GM19043 (cell line): ENCODE measurements around the gene BBS4.

Experiments
- ATAC-seq: cut with Tn5 transposase; IDR thresholded peaks from one replicate; pipeline ENCODE4 v1.9.1; 2021; ENCODE audit warnings: low read depth; ENCODE audit not compliant: unreplicated experiment

Gene BBS4

DNA sequence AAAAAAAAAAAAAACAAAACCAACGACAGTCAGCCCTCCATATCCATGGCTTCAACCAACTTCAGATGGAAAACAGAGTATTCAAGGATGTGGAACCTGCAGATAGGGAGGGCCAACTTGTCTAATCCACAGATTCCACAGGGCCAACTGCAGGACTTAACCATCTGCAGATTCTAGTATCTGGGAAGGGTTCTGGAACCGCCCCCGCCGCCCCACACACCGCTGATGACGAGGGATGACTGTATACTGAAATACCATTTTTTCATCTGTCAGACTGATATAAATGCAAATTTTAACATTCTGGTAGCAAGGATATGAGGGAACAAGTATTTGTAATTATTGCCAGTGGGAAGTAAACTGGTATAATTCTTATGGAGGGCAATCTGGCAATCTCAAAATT, 68.1 kb downstream of the BBS4 start:
- no peak for ATAC-seq

DNA sequence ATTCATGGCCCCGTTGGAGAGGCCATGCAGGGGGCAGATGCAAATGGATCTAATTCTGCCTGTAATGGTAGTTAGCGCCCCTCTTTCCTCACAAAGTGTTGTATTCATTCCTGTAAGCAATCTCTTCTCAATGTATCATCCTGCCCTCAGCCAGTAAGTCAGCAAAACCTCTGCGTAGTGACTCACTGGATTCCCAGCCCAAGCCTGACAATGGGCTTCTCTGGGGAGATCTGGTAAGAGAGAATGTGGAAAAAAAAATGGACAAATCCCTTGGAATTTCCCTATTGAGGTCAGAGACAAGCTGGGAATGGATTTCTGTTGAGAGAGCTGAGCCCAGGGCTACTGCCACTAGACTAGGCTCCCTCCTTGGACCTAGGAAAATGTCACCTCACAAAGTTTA, 72.2 kb downstream of the BBS4 start:
- ATAC-seq = no peak

DNA sequence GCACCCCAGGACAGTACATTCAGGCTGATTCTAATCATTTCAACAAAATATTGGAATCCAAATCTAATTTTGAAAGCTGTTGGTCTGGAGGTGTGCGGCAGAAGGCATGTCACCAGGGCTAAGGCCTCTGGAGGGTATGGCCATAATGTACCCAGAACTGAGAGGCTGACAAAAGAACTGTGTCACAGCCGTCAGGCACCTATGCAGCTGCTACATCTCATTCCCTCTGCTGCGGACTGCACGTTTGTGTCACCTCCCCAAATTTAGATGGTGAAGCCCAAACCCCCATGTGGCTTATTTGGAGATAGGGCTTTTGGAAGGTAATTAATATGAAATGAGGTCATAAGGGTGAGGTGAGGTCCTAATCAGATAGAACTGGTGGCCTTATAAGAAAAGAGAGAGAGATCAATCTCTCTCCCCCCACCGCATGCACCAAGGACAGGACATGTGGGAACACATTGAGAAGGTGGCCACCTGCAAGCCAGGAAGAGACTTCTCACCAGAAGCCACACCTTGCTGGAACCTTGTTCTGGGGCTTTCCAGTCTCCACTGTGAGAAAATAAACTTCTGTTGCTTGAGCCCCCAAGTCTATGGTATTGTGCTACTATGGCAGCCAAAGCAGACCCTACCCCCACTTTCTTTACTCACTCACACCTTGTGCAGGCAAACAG, 74.7 kb downstream of the BBS4 start:
- no peak for ATAC-seq

DNA sequence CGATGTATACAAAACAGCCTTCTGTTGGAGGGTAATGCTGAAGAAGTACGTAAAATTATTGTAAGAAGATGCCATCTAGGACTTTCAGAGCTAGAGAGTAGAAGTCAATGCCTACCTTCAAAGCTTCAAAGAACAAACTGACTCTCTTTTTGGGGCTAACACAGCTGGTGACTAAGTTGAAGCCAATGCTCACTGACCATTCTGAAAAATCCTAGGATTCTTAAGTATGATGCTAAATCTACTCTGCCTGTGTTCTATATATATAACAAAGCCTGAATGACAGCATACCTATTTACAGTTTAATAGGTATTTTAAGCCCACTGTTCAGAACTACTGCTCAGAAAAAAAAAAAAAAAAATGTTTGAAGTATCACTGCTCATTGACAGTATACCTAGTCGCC, 78.6 kb downstream of the BBS4 start:
- no peak for ATAC-seq

DNA sequence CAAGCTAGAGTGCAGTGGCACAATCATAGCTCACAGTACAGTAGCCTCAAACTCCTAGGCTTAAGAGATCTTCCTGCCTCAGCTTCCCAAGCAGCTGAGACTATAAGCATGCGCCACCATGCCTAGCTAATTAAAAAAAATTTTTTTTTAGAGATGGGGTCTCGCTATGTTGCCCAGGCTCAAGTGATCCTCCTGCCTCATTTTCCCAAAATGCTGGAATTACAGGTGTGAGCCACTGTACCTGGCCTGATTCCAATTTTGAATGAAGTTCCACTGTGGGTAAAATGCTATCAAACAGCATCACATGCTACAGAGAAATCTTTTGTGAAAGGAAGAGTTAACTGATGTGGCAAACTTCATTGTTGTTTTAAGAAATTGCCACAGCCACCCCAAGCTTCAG, 80.0 kb downstream of the BBS4 start:
- no peak for ATAC-seq

GRCh38 chr15:72766780-72767179, 80.8 kb downstream of the BBS4 start:
- no peak for ATAC-seq

DNA sequence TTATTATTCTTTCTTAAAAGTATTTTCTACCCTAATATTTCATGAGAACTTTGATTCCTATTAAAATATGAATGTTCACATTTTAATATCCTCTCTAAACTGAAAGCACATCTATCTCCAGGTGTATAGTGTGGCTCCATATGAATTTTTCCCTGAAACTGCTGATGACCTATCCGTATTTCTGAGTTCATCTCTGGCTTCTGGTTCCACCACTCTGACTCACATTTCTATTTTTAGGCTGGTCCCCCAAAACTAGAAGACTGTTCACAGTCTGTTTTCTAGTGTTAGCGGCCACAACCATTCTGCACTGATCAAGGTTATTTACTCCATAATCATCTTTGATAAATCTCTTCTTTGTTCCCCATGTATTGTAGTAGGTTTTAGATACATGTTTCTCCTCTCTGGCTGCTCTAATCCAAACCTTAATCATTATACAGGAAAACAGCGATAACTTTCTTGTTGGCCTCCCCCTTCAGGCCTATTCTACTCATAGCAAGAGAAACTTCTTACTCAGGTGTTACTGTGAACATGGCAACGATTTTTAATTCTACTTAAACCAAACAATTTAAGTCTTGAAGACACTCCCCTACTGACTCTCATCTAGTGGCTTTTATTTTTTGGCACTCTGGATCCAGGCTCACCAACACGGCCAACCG, 84.8 kb downstream of the BBS4 start:
- no peak for ATAC-seq

DNA sequence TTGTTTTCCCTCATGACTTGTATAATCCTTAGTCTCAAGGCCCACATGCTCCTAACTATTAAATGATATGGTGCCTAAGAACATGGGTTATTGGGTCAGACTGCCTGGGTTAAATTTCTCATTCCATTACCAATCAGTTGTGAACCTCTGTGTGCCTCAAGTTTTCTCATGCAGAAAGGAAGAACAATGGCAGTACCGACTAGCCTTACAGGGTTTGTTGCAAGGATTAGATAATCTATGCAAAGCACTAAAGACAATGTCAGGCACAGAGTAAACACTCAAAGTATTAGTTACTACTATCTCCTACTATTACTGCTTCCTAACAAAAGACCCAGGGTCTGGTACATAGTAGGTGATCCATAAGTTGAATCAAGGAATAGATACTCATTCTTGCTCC, 85.3 kb downstream of the BBS4 start:
- ATAC-seq = no peak

DNA sequence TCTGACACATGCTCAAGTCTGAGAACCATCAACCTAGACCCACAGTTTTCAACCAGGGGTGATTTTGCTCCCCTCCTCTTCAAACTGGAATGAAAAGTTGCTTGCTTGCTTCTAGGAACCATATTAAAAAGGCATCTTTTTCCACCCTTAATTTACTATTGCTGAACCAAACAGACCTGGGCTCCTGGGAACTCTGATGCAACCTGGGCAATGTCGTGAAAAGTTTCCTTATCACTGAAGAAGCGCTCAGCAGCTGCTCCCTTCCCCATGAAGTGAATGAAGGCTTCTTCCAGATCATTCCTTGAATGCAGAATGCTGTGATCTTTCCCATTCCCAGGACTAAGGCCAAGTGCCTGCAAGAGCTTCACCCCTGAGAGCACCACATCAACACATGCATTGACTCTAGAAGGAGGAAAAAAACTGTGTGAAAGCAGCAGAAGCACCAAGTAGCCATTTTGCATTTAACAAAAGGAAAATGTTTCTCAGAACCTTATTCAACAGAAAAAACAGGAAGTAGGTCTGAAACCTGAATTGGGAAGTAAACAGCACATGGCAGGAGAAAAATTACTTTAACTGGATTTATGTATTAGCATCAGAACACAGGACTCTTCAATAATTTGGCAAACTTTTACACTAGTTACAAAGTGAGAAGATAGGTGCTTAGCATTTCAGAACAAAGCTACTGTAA, 88.8 kb downstream of the BBS4 start:
- no peak for ATAC-seq

- ATAC-seq = no peak
Measured at GRCh38 chr15:72778796-72779195, 92.8 kb downstream of the BBS4 start.

GRCh38 chr15:72781631-72782030, 95.6 kb downstream of the BBS4 start:
- ATAC-seq = no peak

DNA sequence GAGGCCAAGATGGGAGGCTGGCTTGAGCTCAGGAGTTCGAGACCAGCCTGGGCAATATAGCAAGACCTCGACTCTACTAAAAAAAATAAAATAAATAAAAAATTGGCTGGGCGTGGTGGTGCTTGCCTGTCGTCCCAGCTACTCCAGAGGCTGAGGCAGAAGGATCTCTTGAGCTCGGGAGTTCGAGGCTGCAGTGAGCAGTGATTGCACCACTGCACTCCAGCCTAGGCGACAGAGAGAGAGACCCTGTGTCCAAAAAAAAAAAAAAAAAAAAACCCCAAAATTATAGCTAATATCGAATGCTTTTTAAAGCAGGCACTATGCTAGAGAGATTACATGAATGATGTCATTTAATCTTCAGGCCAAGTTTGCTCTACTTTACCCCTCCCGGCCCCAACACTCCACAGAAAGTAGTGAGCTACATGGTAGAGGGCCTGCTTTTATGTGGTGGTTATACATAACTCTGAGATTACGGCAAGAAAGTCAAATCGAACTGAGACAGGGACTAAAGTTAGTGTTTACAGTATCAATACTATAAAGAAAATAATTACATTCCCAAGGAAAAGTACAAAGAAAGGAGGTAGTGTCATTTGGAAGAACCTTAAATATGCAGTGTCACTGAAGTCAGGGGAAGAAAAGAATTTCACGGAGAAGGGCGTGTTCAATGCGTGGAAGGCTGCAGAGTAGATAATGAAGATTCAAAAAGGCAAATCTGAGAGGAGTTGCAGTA, 96.4 kb downstream of the BBS4 start:
- no peak for ATAC-seq

DNA sequence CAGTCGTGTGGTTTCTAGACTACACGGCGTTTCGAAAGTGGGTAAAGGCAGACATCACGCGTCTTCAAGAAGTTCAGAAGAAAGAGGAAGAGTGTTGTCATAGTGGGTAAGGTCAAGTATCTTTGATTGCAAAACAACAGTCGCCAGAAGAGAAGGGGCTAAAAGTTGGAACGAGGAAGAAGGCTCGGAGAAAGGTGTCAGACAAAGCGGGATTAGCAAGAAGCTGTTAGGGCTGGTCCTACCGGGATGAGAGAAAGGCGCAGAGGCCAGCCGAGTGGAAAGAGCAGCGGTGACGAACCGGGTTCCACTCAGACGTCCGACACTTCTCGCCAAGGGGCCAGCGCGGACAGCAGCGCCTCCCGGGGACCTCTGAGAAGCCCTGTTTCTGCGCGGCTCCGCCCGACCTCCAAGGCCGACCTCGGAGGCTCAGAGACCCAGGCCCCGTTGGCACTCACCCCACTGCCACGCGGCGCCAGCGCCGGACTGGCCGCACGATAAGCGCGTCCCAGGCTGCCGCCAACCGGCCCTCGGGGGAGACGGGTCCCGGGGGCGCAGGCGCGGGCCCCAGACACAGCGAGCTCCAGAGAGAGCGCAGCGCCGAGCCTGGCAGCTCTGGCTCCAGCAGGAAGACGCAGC, 97.1 kb downstream of the BBS4 start:
- peak; percentile 18 for ATAC-seq

GRCh38 chr15:72783640-72784455, 97.8 kb downstream of the BBS4 start, which contains the start of gene ADPGK:
TSS of gene ADPGK (minus strand) at chr15:72783758. CDS start at chr15:72783691, 67 bp downstream.
- peak; percentile 58 for ATAC-seq

DNA sequence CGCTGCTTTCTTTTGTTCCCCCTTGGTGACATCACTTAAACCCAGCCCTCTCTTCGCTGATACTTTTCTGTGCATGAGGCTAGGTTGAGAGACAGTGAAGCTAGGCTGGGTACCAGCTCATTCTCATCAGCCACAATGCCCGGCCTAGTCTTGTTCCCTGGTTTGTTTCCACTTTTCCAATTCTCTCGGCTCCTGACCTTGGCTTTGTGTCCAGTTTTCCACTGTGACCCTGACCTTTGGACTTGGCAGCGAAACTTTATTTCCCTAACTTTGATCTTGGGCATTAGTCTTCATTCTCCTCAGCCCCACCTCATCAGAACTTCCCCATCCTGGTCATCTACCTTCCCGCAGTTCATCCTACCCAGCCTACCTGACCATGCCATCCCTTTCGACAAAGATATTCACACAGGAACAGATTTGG, 98.5 kb downstream of the BBS4 start:
- peak; percentile 19 for ATAC-seq

DNA sequence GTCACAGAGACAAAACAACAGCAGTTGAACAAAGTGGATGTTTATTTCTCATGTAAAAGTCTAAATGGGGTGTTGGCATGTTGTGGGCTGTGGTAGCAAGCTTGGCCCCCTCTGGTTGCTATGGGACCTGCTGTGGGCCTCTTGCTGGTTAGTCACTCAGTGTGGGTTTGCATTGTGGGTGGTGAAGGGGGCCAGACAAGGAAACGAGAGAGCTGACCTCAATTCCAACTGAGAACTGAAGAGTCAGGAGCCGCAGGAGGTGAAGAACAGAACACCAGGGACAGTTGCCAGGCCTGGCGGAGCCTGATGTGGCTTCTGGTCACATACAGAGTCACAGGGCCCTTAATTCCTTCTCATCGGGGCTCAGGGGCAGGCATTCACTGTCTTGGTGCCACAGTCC, 99.4 kb downstream of the BBS4 start:
- ATAC-seq = no peak

GRCh38 chr15:72785841-72786240, 99.8 kb downstream of the BBS4 start:
- no peak for ATAC-seq

GRCh38 chr15:72786242-72786641, 100.2 kb downstream of the BBS4 start:
- ATAC-seq = no peak

DNA sequence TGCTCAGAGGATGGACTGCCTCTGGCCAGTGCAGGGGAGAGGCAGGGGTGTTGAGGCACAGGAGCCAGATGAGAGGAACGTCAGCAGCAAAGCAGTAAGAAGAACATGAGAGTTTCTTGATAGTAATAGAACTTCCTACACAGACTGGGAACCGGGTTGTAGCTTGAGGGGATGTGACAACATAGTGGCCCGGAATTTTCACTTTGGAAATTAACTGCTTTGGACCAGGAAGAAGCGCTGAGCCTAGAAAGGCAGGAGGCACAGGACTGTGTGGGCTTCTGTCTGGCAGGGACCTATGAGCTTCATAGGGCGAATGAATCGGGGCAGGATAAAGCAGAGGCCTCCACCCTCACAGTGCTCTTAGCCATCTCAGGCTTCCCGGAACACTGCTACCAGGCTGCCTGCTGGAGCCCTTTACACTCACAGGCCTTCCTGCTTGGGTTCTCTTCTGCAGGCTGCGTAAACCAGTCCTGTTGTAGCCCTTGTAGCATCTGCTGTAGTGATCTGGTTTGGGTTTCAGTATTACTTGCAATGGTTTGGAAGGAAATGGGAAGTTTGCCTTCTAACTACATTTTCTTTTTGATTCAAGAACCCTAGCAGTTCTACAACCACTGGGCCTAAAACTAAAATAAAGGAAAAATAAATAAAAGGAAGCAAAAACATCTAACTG, 100.8 kb downstream of the BBS4 start:
- no peak for ATAC-seq
